GM23338 (cell line): Measurements from ENCODE around the gene C1orf21. TPM values are rescaled to one million over a fixed set of nuclear protein-coding genes. Genes with fewer than 3 reads are reported as not detected.

Source experiments
- ATAC-seq: fragments of 200-7000 bp; cut with Tn5 transposase; 3 replicates; pipeline ENCODE4 v1.9.1; 2020
- DNase-seq: peaks from one replicate; pipeline ENCODE4 v3.0.0-alpha.2; 2015; ENCODE audit warnings: low spot score
- H2AFZ ChIP-seq: fragments of 200-600 bp; sonication (generic); 2 replicates; pipeline ENCODE4 v1.8.0; 2016; ENCODE audit warnings: antibody characterized with exemption, mild to moderate bottlenecking, moderate library complexity
- H3F3A ChIP-seq: fragments of 200-600 bp; sonication (generic); replicated peaks from 2 replicates; pipeline ENCODE4 v1.8.0; 2017; ENCODE audit warnings: antibody characterized with exemption, mixed run types, low read depth
- H3K27ac ChIP-seq: fragments of 200-600 bp; sonication (generic); 2 replicates; pipeline ENCODE4 v1.6.1; 2016; ENCODE audit warnings: low read depth
- H3K27me3 ChIP-seq: fragments of 200-600 bp; sonication (generic); 2 replicates; pipeline ENCODE4 v1.8.0; 2016; ENCODE audit warnings: mild to moderate bottlenecking, mixed run types, moderate library complexity; ENCODE audit not compliant: insufficient read depth
- H3K36me3 ChIP-seq: fragments of 200-600 bp; sonication (generic); 2 replicates; pipeline ENCODE4 v1.8.0; 2016; ENCODE audit warnings: mild to moderate bottlenecking; ENCODE audit not compliant: insufficient read depth
- H3K4me1 ChIP-seq: fragments of 200-600 bp; sonication (generic); 2 replicates; pipeline ENCODE4 v1.8.0; 2016; ENCODE audit warnings: mild to moderate bottlenecking, moderate library complexity; ENCODE audit not compliant: insufficient read depth
- H3K4me2 ChIP-seq: fragments of 200-600 bp; sonication (generic); 2 replicates; pipeline ENCODE4 v1.7.1; 2017; ENCODE audit warnings: mixed run types
- H3K4me3 ChIP-seq: fragments of 200-600 bp; sonication (generic); 2 replicates; pipeline ENCODE4 v1.6.1; 2016; ENCODE audit warnings: mixed run types
- H3K79me2 ChIP-seq: fragments of 200-600 bp; sonication (generic); replicated peaks from 2 replicates; pipeline ENCODE4 v1.8.0; 2017; ENCODE audit warnings: mild to moderate bottlenecking; ENCODE audit not compliant: insufficient read depth
- H3K9me2 ChIP-seq: fragments of 200-600 bp; sonication (generic); 2 replicates; pipeline ENCODE4 v1.8.0; 2017; ENCODE audit not compliant: insufficient read depth
- H4K20me1 ChIP-seq: fragments of 200-600 bp; sonication (generic); replicated peaks from 2 replicates; pipeline ENCODE4 v1.8.0; 2017; ENCODE audit warnings: mild to moderate bottlenecking; ENCODE audit not compliant: insufficient read depth
- H3K27ac Mint-ChIP-seq: 2 replicates; pipeline ENCODE4 v1.8.0; 2020; ENCODE audit warnings: inconsistent platforms, mild to moderate bottlenecking, moderate library complexity, mixed read lengths
- H3K27me3 Mint-ChIP-seq: 3 replicates; pipeline ENCODE4 v1.8.0; 2022; ENCODE audit warnings: low read depth, mild to moderate bottlenecking, moderate library complexity, mixed read lengths, inconsistent platforms; ENCODE audit not compliant: insufficient read depth, poor library complexity
- H3K36me3 Mint-ChIP-seq: 3 replicates; pipeline ENCODE4 v1.8.0; 2021; ENCODE audit warnings: low read depth, mild to moderate bottlenecking, inconsistent platforms, moderate library complexity, mixed read lengths
- H3K4me1 Mint-ChIP-seq: 3 replicates; pipeline ENCODE4 v1.8.0; 2020; ENCODE audit warnings: mild to moderate bottlenecking, inconsistent platforms, mixed read lengths
- H3K4me3 Mint-ChIP-seq: 3 replicates; pipeline ENCODE4 v1.8.0; 2021; ENCODE audit warnings: moderate library complexity, mild to moderate bottlenecking, inconsistent platforms, mixed read lengths
- H3K9me3 Mint-ChIP-seq: 3 replicates; pipeline ENCODE4 v1.8.0; 2020; ENCODE audit warnings: moderate library complexity, mild to moderate bottlenecking, inconsistent platforms, mixed read lengths
- CTCF ChIP-seq, 2 experiments: fragments of 200-600 bp in 1 of 2; sonication (generic) in 1 of 2; conservative IDR thresholded peaks; 2 replicates each; pipeline versions ENCODE4 v1.5.1 to v1.6.1; 2016 to 2017; ENCODE audit warnings: antibody characterized with exemption in 2 of 2, low read depth in 2 of 2, mild to moderate bottlenecking in 2 of 2, moderate library complexity in 1 of 2
- EZH2phosphoT487 ChIP-seq: fragments of 200-600 bp; sonication (generic); IDR thresholded peaks from one replicate; pipeline ENCODE4 v1.8.1; 2018; ENCODE audit warnings: antibody characterized with exemption; ENCODE audit not compliant: unreplicated experiment
- POLR2AphosphoS5 ChIP-seq: IDR thresholded peaks from 2 replicates; pipeline ENCODE4 v1.6.1; 2016; ENCODE audit warnings: antibody characterized with exemption, low read depth
- REST ChIP-seq: IDR thresholded peaks from one replicate; pipeline ENCODE4 v1.6.1; 2018; ENCODE audit warnings: antibody characterized with exemption; ENCODE audit not compliant: unreplicated experiment
- STAT1 ChIP-seq: IDR thresholded peaks from one replicate; pipeline ENCODE4 v1.6.1; 2016; ENCODE audit warnings: antibody characterized with exemption; ENCODE audit not compliant: unreplicated experiment
- ZNF331 ChIP-seq: fragments of 250-450 bp; sonication (Bioruptor Pico); IDR thresholded peaks from 2 replicates; pipeline ENCODE4 v1.5.0; 2020; ENCODE audit warnings: low read depth, mild to moderate bottlenecking, moderate library complexity
- ZNF462 ChIP-seq: fragments of 250-450 bp; sonication (Bioruptor Pico); IDR thresholded peaks from 2 replicates; pipeline ENCODE4 v1.5.0; 2020; ENCODE audit warnings: mild to moderate bottlenecking, moderate library complexity
- polyA plus RNA-seq: library from polyadenylated mRNA; unstranded; fragments of >200 nt; fragmentation: Nextera tagmentation; extraction: Ambion mirVana; gene quantifications from 2 replicates; pipeline ENCODE4 v1.2.1, GENCODE V29; 2016
- total RNA-seq: library from RNA; depleted of rRNA; stranded (reverse); fragments of >200 nt; shearing (Covaris generic); gene quantifications from 2 replicates; pipeline ENCODE4 v1.2.3, GENCODE V29; 2014

The C1orf21 gene
- total and polyA plus RNA-seq, 2 experiments from 2014 or later = 28.0 to 40.4 TPM

- TF ChIP-seq ZNF462 (CRISPR knock-in tag) (no peak), REST (no peak), STAT1 (no peak)
Measured at GRCh38 chr1:184482136-184482535, 95.3 kb downstream of the C1orf21 start (continued).

DNA sequence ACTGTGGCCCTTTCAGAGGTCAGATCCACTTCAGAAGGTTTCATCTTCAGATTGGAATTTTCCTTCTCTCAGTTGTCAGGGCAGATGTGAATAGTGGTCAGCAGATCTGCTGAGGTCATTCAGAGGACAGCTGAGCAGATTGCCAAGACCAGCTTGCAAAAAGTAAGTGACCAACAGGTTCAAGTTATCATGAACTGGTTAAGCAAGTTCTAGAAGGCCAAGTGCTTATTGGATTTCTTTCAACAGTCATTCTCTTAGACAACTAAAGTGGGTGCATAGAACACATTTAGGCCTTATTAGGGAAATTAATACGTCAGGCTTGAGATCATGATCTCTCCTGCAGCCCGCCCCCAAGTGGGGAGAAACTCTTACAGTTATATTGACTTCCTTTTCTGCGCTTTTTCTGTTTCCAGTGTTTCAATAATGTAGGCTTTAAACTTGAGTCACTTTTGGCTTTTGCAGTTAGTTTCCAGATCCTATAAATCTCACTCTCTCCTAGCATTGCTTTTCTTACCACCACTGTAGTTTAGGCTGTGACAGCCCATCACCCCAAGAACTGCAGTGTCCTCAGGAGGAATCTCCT is 96.4 kb downstream of the C1orf21 start:
- Histone ChIP-seq H3K4me3 (no peak overlapping the region), H3K9me2 (peaks cover 8% of the 10 kb centered on the region; the same call in 1 of the 2 replicates), H3K79me2 (peaks cover 46% of the 10 kb centered on the region), H3K4me2 (no peak overlapping the region), H2AFZ (no peak overlapping the region), H3K27ac (no peak overlapping the region), H4K20me1 (no peaks in the 10 kb centered on the region), H3F3A (no peaks in the 10 kb centered on the region; the same call in 1 of the 2 replicates), H3K27me3 (no peaks in the 10 kb centered on the region), H3K4me1 (peaks cover 47% of the 10 kb centered on the region), H3K36me3 (no peaks in the 10 kb centered on the region)
- no peak for DNase-seq
- peaks cover 54% of the 10 kb centered on the region for H3K4me1 Mint-ChIP-seq
- ATAC-seq = no peak
- H3K36me3 Mint-ChIP-seq = peaks cover 4% of the 10 kb centered on the region; the same call in 1 of the 3 replicates
- H3K4me3 Mint-ChIP-seq = no peak overlapping the region
- H3K27ac Mint-ChIP-seq = no peak overlapping the region
- H3K27me3 Mint-ChIP-seq = peaks cover 5% of the 10 kb centered on the region
- no peaks in the 10 kb centered on the region for H3K9me3 Mint-ChIP-seq
- no peak for TF ChIP-seq EZH2phosphoT487
- peak; percentile 35 to 43 for TF ChIP-seq CTCF (conservative IDR thresholded peaks at IDR 0.05; ENCODE audit: low read depth in 2 of 2)
- no peak for TF ChIP-seq ZNF331 (CRISPR knock-in tag)
- no peak for TF ChIP-seq POLR2AphosphoS5
- TF ChIP-seq REST = no peak
